Activated B cell treated with CpG ODN at 0.5 μM for 24 hours (primary cell): ENCODE data around the gene LRRC8C. TPM values are rescaled to one million over a fixed set of nuclear protein-coding genes. Genes with fewer than 3 reads are reported as not detected.

Experiments
- ATAC-seq: fragments of 200-7000 bp; cut with Tn5 transposase; one replicate; pipeline ENCODE4 v1.10.0; 2021; ENCODE audit warnings: low read depth, mild to moderate bottlenecking, moderate library complexity
- CTCF ChIA-PET: fragments of 350-600 bp; sonication (Branson Sonifier 250); formaldehyde crosslinking; loops from one replicate; lab custom pipeline; 2021; ENCODE audit warnings: antibody characterized with exemption; lab: Charles Lee
- POLR2A ChIA-PET: fragments of 350-600 bp; sonication (Branson Sonifier 250); formaldehyde crosslinking; loops from one replicate; lab custom pipeline; 2021; ENCODE audit warnings: antibody characterized with exemption; lab: Charles Lee
- DNase-seq: peaks from one replicate; pipeline ENCODE4 v3.0.0; 2022
- H3K27ac Mint-ChIP-seq: one replicate; pipeline ENCODE4 v1.8.0; 2020; ENCODE audit warnings: mixed read lengths
- H3K27me3 Mint-ChIP-seq: one replicate; pipeline ENCODE4 v1.8.0; 2021; ENCODE audit warnings: mixed read lengths
- H3K36me3 Mint-ChIP-seq: one replicate; pipeline ENCODE4 v1.8.0; 2021; ENCODE audit warnings: low read depth, mixed read lengths
- H3K4me1 Mint-ChIP-seq: one replicate; pipeline ENCODE4 v1.8.0; 2021; ENCODE audit warnings: mixed read lengths
- H3K4me3 Mint-ChIP-seq: one replicate; pipeline ENCODE4 v1.8.0; 2020; ENCODE audit warnings: mild to moderate bottlenecking, mixed read lengths
- H3K9me3 Mint-ChIP-seq: one replicate; pipeline ENCODE4 v1.8.0; 2020; ENCODE audit warnings: mixed read lengths
- CTCF ChIP-seq: fragments of 200-600 bp; IDR thresholded peaks from one replicate; pipeline ENCODE4 v1.8.0; 2022; ENCODE audit warnings: antibody characterized with exemption, mild to moderate bottlenecking
- intact Hi-C: fragments of 100-400 bp; cut with micrococcal nuclease; formaldehyde crosslinking; loops from one replicate; pipeline ENCODE4 v1.15.1; 2024
- total RNA-seq: library from RNA; stranded (reverse); gene quantifications from 2 replicates; pipeline ENCODE4 v1.2.3, GENCODE V29; 2022

LRRC8C gene
- 7.4 and 8.4 TPM in 2 replicates for total RNA-seq

GRCh38 chr1:89632657-89633247 is at the start of gene LRRC8C:
Gene LRRC8C (plus strand): TSS chr1:89633120. CDS start chr1:89686474, 53,354 bp downstream.
- ChIA-PET POLR2A (interaction anchor here (0.5 to 3.2 kb wide), 9 partner anchors 37 to 135 kb away, joined by 3 to 30 read pairs (median 4); partner anchors contain the start of gene LRRC8B), CTCF (interaction anchor here (0.9 to 11.5 kb wide), 6 partner anchors 17 to 132 kb away, joined by 3 to 193 read pairs (median 8); no protein-coding TSS in a partner anchor)
- intact Hi-C loops, result loop anchor here (1.0 to 2.0 kb wide), 10 partner anchors 38 to 363 kb away; partner anchors contain the start of genes LRRC8B, LRRC8D and ZNF326
- no peaks in the 10 kb centered on the region for H3K27me3 Mint-ChIP-seq
- H3K4me1 Mint-ChIP-seq, result peaks cover 33% of the 10 kb centered on the region
- ATAC-seq, result peak; percentile 88
- H3K9me3 Mint-ChIP-seq, result no peaks in the 10 kb centered on the region
- peaks cover 8% of the 10 kb centered on the region for H3K36me3 Mint-ChIP-seq
- DNase-seq, result peak; percentile 93
- TF ChIP-seq CTCF, result no peak
- peak within 1 kb of the TSS; percentile 94 for H3K4me3 Mint-ChIP-seq
- peak within 1 kb of the TSS; percentile 95 for H3K27ac Mint-ChIP-seq

DNA sequence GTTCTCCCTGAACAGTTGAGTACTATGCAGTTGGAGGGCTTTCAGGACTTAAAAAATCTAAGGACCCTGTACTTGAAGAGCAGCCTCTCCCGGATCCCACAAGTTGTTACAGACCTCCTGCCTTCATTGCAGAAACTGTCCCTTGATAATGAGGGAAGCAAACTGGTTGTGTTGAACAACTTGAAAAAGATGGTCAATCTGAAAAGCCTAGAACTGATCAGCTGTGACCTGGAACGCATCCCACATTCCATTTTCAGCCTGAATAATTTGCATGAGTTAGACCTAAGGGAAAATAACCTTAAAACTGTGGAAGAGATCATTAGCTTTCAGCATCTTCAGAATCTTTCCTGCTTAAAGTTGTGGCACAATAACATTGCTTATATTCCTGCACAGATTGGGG is 48.7 kb upstream of the LRRC8C start:
- no peak for DNase-seq
- ATAC-seq, result no peak
- ChIA-PET CTCF (no interaction called here), POLR2A (no interaction called here)
- Mint-ChIP-seq H3K4me1 (peaks cover 1% of the 10 kb centered on the region), H3K27ac (no peak overlapping the region), H3K9me3 (no peaks in the 10 kb centered on the region), H3K4me3 (no peak overlapping the region), H3K36me3 (peaks cover 57% of the 10 kb centered on the region), H3K27me3 (no peaks in the 10 kb centered on the region)
- TF ChIP-seq CTCF, result no peak
- intact Hi-C loops, result no loop called here

GRCh38 chr1:89584781-89585180 is 48.1 kb upstream of the LRRC8C start:
- Mint-ChIP-seq H3K9me3 (no peaks in the 10 kb centered on the region), H3K27me3 (no peaks in the 10 kb centered on the region), H3K4me1 (no peaks in the 10 kb centered on the region), H3K4me3 (no peak overlapping the region), H3K36me3 (peaks cover 55% of the 10 kb centered on the region), H3K27ac (no peak overlapping the region)
- ChIA-PET POLR2A (no interaction called here), CTCF (no interaction called here)
- intact Hi-C loops, result no loop called here
- no peak for DNase-seq
- ATAC-seq, result no peak
- no peak for TF ChIP-seq CTCF

- ATAC-seq, result no peak
- Mint-ChIP-seq H3K4me1 (no peaks in the 10 kb centered on the region), H3K9me3 (no peaks in the 10 kb centered on the region), H3K36me3 (peaks cover 33% of the 10 kb centered on the region), H3K27ac (no peak overlapping the region), H3K4me3 (no peak overlapping the region), H3K27me3 (no peaks in the 10 kb centered on the region)
- no peak for DNase-seq
- TF ChIP-seq CTCF, result no peak
- CTCF ChIA-PET, result no interaction called here
- POLR2A ChIA-PET, result no interaction called here
- intact Hi-C loops, result loop anchor here (2.0 kb wide), 1 partner anchor 63 kb away; the partner anchor contains the start of gene LRRC8B
Measured at GRCh38 chr1:89587729-89588161, 45.2 kb upstream of the LRRC8C start.

GRCh38 chr1:89588480-89588879 is 44.4 kb upstream of the LRRC8C start:
- Mint-ChIP-seq H3K27ac (no peak overlapping the region), H3K9me3 (no peaks in the 10 kb centered on the region), H3K36me3 (peaks cover 31% of the 10 kb centered on the region), H3K4me1 (no peaks in the 10 kb centered on the region), H3K27me3 (no peaks in the 10 kb centered on the region), H3K4me3 (no peak overlapping the region)
- intact Hi-C loops, result loop anchor here (2.0 kb wide), 1 partner anchor 64 kb away; the partner anchor contains the start of gene LRRC8B
- DNase-seq, result no peak
- ATAC-seq, result no peak
- POLR2A ChIA-PET, result no interaction called here
- CTCF ChIA-PET, result no interaction called here
- TF ChIP-seq CTCF, result no peak
